Hindlimb muscle (tissue), 1 donor: Measurements from ENCODE around the gene CASP6. TPM values are rescaled to one million over a fixed set of nuclear protein-coding genes. Genes with fewer than 3 reads are reported as not detected.
"Not testable (repeated sequence)": the region's sequence is repeated elsewhere in the genome, so short reads cannot be mapped to it uniquely, and the experiment has no call there.

Experiments used
- DNase-seq: peaks from one replicate; pipeline ENCODE4 v3.0.0-alpha.2; 2013
- polyA plus RNA-seq: library from polyadenylated mRNA; unstranded; fragments of 120-200 nt; gene quantifications from one replicate; pipeline ENCODE4 v1.2.1, GENCODE V29; 2013; ENCODE audit not compliant: insufficient read length

CASP6 gene
- polyA plus RNA-seq, 1 donor: 16.3 TPM

GRCh38 chr4:109719604-109720003 lies 16.4 kb upstream of the CASP6 start:
- no peak for DNase-seq

GRCh38 chr4:109718759-109719158 lies 15.5 kb upstream of the CASP6 start:
- no peak for DNase-seq

- DNase-seq: no peak
These were observed 10.3 kb upstream of the CASP6 start for GRCh38 chr4:109713500-109713899.

- no peak for DNase-seq
These were observed 5.7 kb upstream of the CASP6 start for GRCh38 chr4:109708990-109709389.

GRCh38 chr4:109708435-109708834 lies 5.2 kb upstream of the CASP6 start:
- DNase-seq: no peak

GRCh38 chr4:109703664-109704361 lies 568 bp upstream of the CASP6 start:
- peak; percentile 15 for DNase-seq

- DNase-seq: no peak
These were observed 1.5 kb downstream of the CASP6 start for GRCh38 chr4:109701566-109702410.

DNA sequence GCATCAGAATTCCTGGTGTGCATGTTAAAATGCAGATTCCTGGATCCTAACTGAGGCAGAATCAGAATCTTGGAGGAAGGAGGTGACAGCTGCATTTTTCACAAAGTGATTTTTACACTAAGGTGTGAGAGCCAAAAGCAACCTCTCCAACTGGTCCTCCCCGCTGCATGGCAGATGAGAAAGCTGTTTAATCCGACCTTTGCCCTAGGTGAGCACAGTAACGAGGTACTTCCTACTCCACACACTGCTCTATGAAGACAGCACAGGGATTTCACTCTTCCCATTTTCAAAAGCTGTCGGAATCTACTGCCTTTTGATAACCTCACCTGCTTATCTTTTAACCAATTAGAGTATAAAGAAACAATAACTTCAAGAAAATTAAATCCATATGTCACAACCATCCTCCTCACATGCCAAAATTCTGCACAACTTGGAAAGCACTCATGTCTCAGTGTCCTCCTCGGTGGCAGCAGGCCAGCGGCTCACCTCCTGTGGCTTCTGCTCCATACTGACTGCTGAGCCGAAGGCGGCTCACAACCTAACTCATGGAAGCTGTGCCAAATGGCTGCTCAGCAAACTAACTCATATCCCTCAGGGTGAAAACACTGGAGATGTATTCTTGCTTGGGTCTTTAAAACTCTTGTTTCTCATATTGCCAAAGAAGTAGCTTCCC lies 3.6 kb downstream of the CASP6 start:
- no peak for DNase-seq

DNA sequence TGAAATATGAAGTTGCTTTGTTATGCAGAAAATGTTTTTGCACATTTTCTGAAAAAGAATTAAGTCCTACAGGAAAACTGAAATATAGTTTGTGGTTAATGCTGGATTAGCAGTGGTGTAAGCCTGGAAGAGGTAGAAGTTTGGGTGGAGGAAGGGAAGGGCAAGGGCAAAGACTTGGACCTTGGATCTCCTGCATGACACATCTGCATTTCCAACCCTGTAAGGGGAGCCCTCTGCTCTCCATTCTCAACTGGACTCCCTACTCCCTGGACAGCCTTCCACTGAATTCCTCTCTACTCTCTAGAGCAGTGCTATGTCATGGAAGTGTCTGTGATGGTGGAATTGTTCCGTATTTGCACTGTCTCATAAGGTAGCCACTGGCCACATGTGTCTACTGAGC lies 4.6 kb downstream of the CASP6 start:
- DNase-seq: no peak

- DNase-seq: no peak
These were observed 11.8 kb downstream of the CASP6 start for GRCh38 chr4:109691411-109691920.

GRCh38 chr4:109690690-109691410 lies 12.4 kb downstream of the CASP6 start:
- DNase-seq: no peak

GRCh38 chr4:109684727-109685126 lies 18.5 kb downstream of the CASP6 start:
- no peak for DNase-seq

DNA sequence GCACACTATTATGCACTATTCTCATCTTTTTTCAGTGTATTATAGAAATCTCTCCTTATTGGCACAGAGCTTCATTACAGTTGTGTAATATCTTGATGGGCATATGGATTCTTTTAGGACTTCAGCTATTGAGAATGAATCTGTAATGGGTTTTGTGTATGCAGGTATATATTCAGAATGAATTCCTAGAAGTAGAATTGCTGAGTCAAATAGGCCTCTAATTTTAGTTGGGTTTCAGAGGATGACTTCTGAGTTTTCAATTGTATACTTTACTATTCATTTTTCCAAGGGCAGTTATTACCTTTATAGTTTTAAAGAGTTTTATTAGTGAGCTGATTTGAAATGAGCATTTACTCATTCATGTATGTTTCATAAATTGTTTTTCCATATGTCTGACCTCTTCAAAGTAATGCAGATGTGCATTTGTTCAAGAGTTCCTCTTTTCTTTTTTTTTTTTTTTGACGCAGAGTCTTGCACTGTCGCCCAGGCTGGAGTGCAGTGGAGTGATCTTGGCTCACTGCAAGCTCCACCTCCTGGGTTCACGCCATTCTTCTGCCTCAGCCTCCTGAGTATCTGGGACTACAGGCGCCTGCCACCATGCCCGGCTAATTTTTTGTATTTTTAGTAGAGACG lies 19.5 kb downstream of the CASP6 start:
- DNase-seq: peak; percentile 10

DNA sequence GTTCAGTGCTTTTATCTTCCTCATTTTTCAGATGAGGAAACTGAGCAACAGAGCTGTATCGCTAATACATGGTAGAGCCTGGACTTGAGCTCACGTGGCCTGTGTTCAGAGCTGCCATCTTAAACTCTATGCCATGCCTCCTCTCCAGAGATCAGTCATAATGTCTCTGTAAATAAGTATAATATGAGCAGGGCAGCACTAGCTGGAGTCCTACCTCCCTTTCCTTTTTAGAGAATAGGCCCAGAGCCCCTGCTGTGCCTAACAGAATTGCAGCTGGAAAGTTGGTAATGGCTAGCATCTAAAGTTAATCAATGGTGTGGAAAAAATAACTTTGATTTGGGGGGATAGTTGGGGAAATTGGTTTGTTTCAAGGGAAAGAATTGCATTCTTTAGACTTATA lies 20.4 kb downstream of the CASP6 start:
- DNase-seq: no peak

GRCh38 chr4:109678925-109679324 lies 24.3 kb downstream of the CASP6 start:
- not testable (repeated sequence) for DNase-seq

- DNase-seq: not testable (repeated sequence)
These were observed 24.8 kb downstream of the CASP6 start for GRCh38 chr4:109678472-109678871.

- DNase-seq: no peak
These were observed 26.4 kb downstream of the CASP6 start for GRCh38 chr4:109676886-109677285.

DNA sequence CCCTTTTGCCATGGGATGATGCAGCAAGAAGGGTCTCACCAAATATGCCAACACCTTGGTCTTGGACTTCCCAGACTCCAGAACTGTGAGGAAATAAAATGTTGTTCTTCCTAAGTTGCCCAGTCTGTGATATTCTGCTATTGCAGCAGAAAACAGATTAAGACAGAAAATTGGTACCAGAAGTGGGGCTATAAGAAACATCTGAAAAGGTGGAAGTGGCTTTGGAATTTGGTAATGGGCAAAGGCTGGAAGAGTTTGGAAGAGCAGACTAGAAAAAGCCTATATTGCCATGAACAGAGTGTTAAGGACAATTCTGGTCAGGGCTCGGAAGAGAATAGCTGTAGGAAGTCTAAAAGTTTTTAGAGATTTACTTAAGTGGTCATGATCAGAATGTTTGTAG lies 27.4 kb downstream of the CASP6 start:
- DNase-seq: no peak

GRCh38 chr4:109675181-109675580 lies 28.1 kb downstream of the CASP6 start:
- DNase-seq: no peak

GRCh38 chr4:109673303-109673702 lies 29.9 kb downstream of the CASP6 start:
- DNase-seq: no peak

GRCh38 chr4:109672169-109672930 lies 30.9 kb downstream of the CASP6 start:
- DNase-seq: no peak
